HG02588 (cell line): ENCODE data around the gene RPL26.
"Not testable (repeated sequence)": the region's sequence is repeated elsewhere in the genome, so short reads cannot be mapped to it uniquely, and the experiment has no call there.

ENCODE experiments used
- ATAC-seq: cut with Tn5 transposase; IDR thresholded peaks from one replicate; pipeline ENCODE4 v1.9.1; 2021; ENCODE audit warnings: mild to moderate bottlenecking, moderate library complexity; ENCODE audit not compliant: unreplicated experiment

The RPL26 gene

GRCh38 chr17:8369944-8370343 is 13.0 kb downstream of the RPL26 start:
- no peak for ATAC-seq

- ATAC-seq = no peak
These were observed 14.8 kb downstream of the RPL26 start for GRCh38 chr17:8368193-8368592.

- no peak for ATAC-seq
These were observed 16.8 kb downstream of the RPL26 start for GRCh38 chr17:8366231-8366630.

GRCh38 chr17:8365143-8365542 is 17.9 kb downstream of the RPL26 start:
- no peak for ATAC-seq

GRCh38 chr17:8362651-8363332 is 20.2 kb downstream of the RPL26 start:
- no peak for ATAC-seq

GRCh38 chr17:8360751-8361150 is 22.2 kb downstream of the RPL26 start:
- ATAC-seq = no peak

- no peak for ATAC-seq
These were observed 22.7 kb downstream of the RPL26 start for GRCh38 chr17:8360260-8360659.

- no peak for ATAC-seq
These were observed 23.2 kb downstream of the RPL26 start for GRCh38 chr17:8359769-8360168.

GRCh38 chr17:8357910-8358309 is 25.1 kb downstream of the RPL26 start:
- ATAC-seq = no peak

- ATAC-seq = no peak
These were observed 28.8 kb downstream of the RPL26 start for GRCh38 chr17:8354236-8354635.

GRCh38 chr17:8353736-8354135 is 29.3 kb downstream of the RPL26 start:
- no peak for ATAC-seq

GRCh38 chr17:8350339-8350738 is 32.7 kb downstream of the RPL26 start:
- no peak for ATAC-seq

- not testable (repeated sequence) for ATAC-seq
These were observed 36.0 kb downstream of the RPL26 start for GRCh38 chr17:8347001-8347400.

- no peak for ATAC-seq
These were observed 36.9 kb downstream of the RPL26 start for GRCh38 chr17:8345951-8346665.

- no peak for ATAC-seq
These were observed 37.8 kb downstream of the RPL26 start for GRCh38 chr17:8345052-8345690.

- no peak for ATAC-seq
These were observed 41.5 kb downstream of the RPL26 start for GRCh38 chr17:8341456-8341855.

GRCh38 chr17:8339540-8339939 is 43.5 kb downstream of the RPL26 start, which contains the start of gene ODF4:
ODF4 (plus strand) TSS chr17:8339840; CDS start chr17:8340052, 212 bp downstream.
- no peak for ATAC-seq

GRCh38 chr17:8338753-8339140 is 44.2 kb downstream of the RPL26 start:
- no peak for ATAC-seq

GRCh38 chr17:8337802-8338752 is 44.9 kb downstream of the RPL26 start:
- ATAC-seq = no peak

GRCh38 chr17:8333281-8333680 is 49.7 kb downstream of the RPL26 start:
- ATAC-seq = no peak

GRCh38 chr17:8332688-8333087 is 50.3 kb downstream of the RPL26 start:
- ATAC-seq = no peak
